ENCODE data around the gene EPHA2.

DNA sequence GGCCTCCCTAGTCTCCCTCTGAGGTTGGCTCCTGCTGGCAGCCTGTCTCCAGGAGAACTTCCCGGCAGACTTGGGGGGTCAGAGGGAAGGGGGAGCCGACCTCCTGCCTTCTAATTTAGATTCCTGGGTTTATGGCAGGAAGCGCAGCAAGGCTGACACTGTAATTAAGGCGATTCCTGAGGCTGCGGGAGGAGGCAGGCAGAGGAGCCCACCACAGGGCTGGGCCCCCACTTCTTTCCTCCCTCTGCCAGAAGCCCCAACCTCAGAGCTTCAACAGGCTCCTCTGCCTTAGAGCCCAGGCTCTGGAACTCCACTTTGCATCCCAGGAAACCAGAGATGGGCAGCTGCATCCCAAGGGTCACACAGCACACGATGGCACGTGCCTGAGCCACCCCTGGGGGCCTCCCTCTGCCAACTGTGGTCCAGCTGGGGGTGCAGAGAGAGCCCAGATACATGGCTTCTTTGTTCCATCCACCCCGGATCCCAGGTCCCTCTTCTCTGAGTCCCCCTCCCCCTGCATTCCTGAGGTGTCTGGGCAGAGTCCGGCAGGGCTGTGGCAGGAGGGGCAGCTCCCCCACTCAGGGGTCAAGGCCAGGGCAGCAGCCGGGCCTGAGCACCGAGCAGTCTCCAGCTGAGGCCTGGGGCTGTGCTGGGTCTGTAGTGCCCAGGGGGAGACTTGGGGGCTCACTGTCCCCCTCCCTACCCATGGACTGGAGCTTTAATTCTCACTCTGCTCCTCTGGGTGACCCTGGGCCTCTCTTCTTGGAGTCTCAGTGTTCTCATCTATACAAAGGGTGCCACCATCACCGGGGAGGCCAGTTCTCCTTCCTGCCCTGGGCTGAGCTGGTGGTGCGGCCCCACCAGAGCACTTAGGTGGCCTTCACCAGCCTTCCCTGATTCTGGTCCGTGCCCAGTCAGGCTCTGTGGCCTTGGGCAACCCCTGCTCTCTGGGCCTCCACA lies 43.0 kb downstream of the EPHA2 start:
- TF ChIP-seq EP300 (IDR thresholded peaks at IDR 0.05): no peak
- TF ChIP-seq, protein P1, sequence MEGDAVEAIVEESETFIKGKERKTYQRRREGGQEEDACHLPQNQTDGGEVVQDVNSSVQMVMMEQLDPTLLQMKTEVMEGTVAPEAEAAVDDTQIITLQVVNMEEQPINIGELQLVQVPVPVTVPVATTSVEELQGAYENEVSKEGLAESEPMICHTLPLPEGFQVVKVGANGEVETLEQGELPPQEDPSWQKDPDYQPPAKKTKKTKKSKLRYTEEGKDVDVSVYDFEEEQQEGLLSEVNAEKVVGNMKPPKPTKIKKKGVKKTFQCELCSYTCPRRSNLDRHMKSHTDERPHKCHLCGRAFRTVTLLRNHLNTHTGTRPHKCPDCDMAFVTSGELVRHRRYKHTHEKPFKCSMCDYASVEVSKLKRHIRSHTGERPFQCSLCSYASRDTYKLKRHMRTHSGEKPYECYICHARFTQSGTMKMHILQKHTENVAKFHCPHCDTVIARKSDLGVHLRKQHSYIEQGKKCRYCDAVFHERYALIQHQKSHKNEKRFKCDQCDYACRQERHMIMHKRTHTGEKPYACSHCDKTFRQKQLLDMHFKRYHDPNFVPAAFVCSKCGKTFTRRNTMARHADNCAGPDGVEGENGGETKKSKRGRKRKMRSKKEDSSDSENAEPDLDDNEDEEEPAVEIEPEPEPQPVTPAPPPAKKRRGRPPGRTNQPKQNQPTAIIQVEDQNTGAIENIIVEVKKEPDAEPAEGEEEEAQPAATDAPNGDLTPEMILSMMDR (IDR thresholded peaks at IDR 0.05): no peak

Measured in tibial nerve (tissue), 4 donors.